GM18867 (cell line): Measurements from ENCODE around the gene BARX1.

Experiments used
- ATAC-seq: cut with Tn5 transposase; IDR thresholded peaks from one replicate; pipeline ENCODE4 v1.9.1; 2021; ENCODE audit warnings: mild to moderate bottlenecking, moderate library complexity; ENCODE audit not compliant: unreplicated experiment

BARX1 gene

GRCh38 chr9:93902780-93903655 is 52.1 kb downstream of the BARX1 start:
- ATAC-seq = no peak

- ATAC-seq = no peak
Observed at GRCh38 chr9:93902051-93902779, 52.9 kb downstream of the BARX1 start.
